ENCODE data around the gene KIF9.

GRCh38 chr3:47225310-47225906 is 57.2 kb downstream of the KIF9 start:
- TF ChIP-seq POLR2AphosphoS5 (IDR thresholded peaks at IDR 0.05) (no peak), POLR2A (IDR thresholded peaks at IDR 0.05) (no peak)
- TF ChIP-seq, protein P1, sequence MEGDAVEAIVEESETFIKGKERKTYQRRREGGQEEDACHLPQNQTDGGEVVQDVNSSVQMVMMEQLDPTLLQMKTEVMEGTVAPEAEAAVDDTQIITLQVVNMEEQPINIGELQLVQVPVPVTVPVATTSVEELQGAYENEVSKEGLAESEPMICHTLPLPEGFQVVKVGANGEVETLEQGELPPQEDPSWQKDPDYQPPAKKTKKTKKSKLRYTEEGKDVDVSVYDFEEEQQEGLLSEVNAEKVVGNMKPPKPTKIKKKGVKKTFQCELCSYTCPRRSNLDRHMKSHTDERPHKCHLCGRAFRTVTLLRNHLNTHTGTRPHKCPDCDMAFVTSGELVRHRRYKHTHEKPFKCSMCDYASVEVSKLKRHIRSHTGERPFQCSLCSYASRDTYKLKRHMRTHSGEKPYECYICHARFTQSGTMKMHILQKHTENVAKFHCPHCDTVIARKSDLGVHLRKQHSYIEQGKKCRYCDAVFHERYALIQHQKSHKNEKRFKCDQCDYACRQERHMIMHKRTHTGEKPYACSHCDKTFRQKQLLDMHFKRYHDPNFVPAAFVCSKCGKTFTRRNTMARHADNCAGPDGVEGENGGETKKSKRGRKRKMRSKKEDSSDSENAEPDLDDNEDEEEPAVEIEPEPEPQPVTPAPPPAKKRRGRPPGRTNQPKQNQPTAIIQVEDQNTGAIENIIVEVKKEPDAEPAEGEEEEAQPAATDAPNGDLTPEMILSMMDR (IDR thresholded peaks at IDR 0.05) = no peak
